OCI-LY3 (cell line): ENCODE data around the gene THTPA.
A peak's percentile ranks its signal among the peaks of the same experiment; 100 is the strongest.

Experiments used
- H2AFZ ChIP-seq: fragments of 200-600, 300-600 bp; shearing (Covaris generic); 2 replicates; pipeline ENCODE4 v1.6.0; 2014; ENCODE audit warnings: antibody characterized with exemption, low read depth, low read length
- H3K27ac ChIP-seq: fragments of 200-600, 300-600 bp; sonication (generic); 2 replicates; pipeline ENCODE4 v1.5.1; 2014; ENCODE audit warnings: mild to moderate bottlenecking, low read length, moderate library complexity, mixed read lengths
- H3K27me3 ChIP-seq: fragments of 200-600, 300-600 bp; sonication (generic); 2 replicates; pipeline ENCODE4 v1.6.1; 2014; ENCODE audit warnings: low read depth, low read length, mixed read lengths
- H3K36me3 ChIP-seq: fragments of 200-600, 300-600 bp; sonication (generic); replicated peaks from 2 replicates; pipeline ENCODE3; 2014; ENCODE audit warnings: low read depth, low read length, mixed read lengths
- H3K4me1 ChIP-seq: fragments of 300-600, 200-600 bp; sonication (generic); 2 replicates; pipeline ENCODE4 v1.6.1; 2014; ENCODE audit warnings: low read length, mixed read lengths
- H3K4me2 ChIP-seq: fragments of 200-600, 300-600 bp; sonication (generic); 2 replicates; pipeline ENCODE4 v1.6.1; 2014; ENCODE audit warnings: low read length, mixed read lengths
- H3K4me3 ChIP-seq: fragments of 300-600, 200-600 bp; sonication (generic); 2 replicates; pipeline ENCODE4 v1.5.1; 2014; ENCODE audit warnings: antibody characterized with exemption, mild to moderate bottlenecking, low read length, moderate library complexity
- H3K79me2 ChIP-seq: fragments of 300-600, 200-600 bp; shearing (Covaris generic); 2 replicates; pipeline ENCODE4 v1.6.1; 2014; ENCODE audit warnings: mild to moderate bottlenecking, low read length, mixed read lengths
- H3K9ac ChIP-seq: fragments of 300-600, 200-600 bp; shearing (Covaris generic); 2 replicates; pipeline ENCODE4 v1.6.0; 2014; ENCODE audit warnings: mild to moderate bottlenecking, low read length, moderate library complexity
- H3K9me3 ChIP-seq: fragments of 200-600, 300-600 bp; shearing (Covaris generic); 2 replicates; pipeline ENCODE4 v1.6.1; 2014; ENCODE audit warnings: low read length, mixed read lengths; ENCODE audit not compliant: insufficient read depth
- H4K20me1 ChIP-seq: fragments of 200-600, 300-600 bp; sonication (generic); 2 replicates; pipeline ENCODE4 v1.6.1; 2016; ENCODE audit warnings: low read length, mixed read lengths; ENCODE audit not compliant: insufficient read depth
- CTCF ChIP-seq: fragments of 200-600, 300-600 bp; sonication (generic); IDR thresholded peaks from 2 replicates; pipeline ENCODE4 v1.5.1; 2014; ENCODE audit warnings: antibody characterized with exemption, low read length, low read depth
- EZH2phosphoT487 ChIP-seq: fragments of 200-600 bp; shearing (Covaris generic); IDR thresholded peaks from 2 replicates; pipeline ENCODE4 v1.6.1; 2018; ENCODE audit warnings: antibody characterized with exemption, mixed run types, low read depth

THTPA gene

GRCh38 chr14:23537351-23538049 is 18.6 kb upstream of the THTPA start:
- no peaks in the 10 kb centered on the region for H4K20me1 ChIP-seq
- no peaks in the 10 kb centered on the region for H3K27me3 ChIP-seq
- H3K36me3 ChIP-seq = no peaks in the 10 kb centered on the region
- H3K4me1 ChIP-seq = 0 out of 2 replicates have a peak, but pooled peaks cover 4% of the 10 kb centered on the region
- no peak overlapping the region for H3K27ac ChIP-seq
- no peak overlapping the region for H3K4me3 ChIP-seq
- no peak overlapping the region for H3K4me2 ChIP-seq
- no peak overlapping the region for H2AFZ ChIP-seq
- no peaks in the 10 kb centered on the region for H3K9me3 ChIP-seq
- no peak for TF ChIP-seq CTCF
- no peak for TF ChIP-seq EZH2phosphoT487
- no peak overlapping the region for H3K9ac ChIP-seq
- no peaks in the 10 kb centered on the region for H3K79me2 ChIP-seq

- Histone ChIP-seq H3K4me2 (no peak overlapping the region), H3K9ac (no peak overlapping the region), H3K4me3 (no peak overlapping the region), H3K36me3 (no peaks in the 10 kb centered on the region), H3K27me3 (no peaks in the 10 kb centered on the region), H3K9me3 (no peaks in the 10 kb centered on the region), H3K4me1 (0 out of 2 replicates have a peak, but pooled peaks cover 4% of the 10 kb centered on the region), H4K20me1 (no peaks in the 10 kb centered on the region), H3K27ac (no peak overlapping the region), H3K79me2 (no peaks in the 10 kb centered on the region), H2AFZ (no peak overlapping the region)
- no peak for TF ChIP-seq EZH2phosphoT487
- no peak for TF ChIP-seq CTCF
Measured at GRCh38 chr14:23538050-23538718, 17.9 kb upstream of the THTPA start.

GRCh38 chr14:23538785-23539184 is 17.3 kb upstream of the THTPA start:
- Histone ChIP-seq H3K36me3 (no peaks in the 10 kb centered on the region), H3K4me3 (no peak overlapping the region), H3K79me2 (no peaks in the 10 kb centered on the region), H3K27me3 (no peaks in the 10 kb centered on the region), H3K9me3 (no peaks in the 10 kb centered on the region), H3K4me2 (peak overlapping the region; percentile 26; the same call in 1 of the 2 replicates), H3K9ac (no peak overlapping the region), H3K27ac (no peak overlapping the region), H2AFZ (no peak overlapping the region), H3K4me1 (0 out of 2 replicates have a peak, but pooled peaks cover 4% of the 10 kb centered on the region), H4K20me1 (no peaks in the 10 kb centered on the region)
- TF ChIP-seq EZH2phosphoT487 (no peak), CTCF (no peak)
